GM10248 (cell line): ENCODE measurements around the gene STEEP1.

Experiments used
- CTCF ChIA-PET: fragments of 300-600 bp; sonication (Branson Sonifier 250); formaldehyde crosslinking; extraction: SDS; loops from one replicate; lab custom pipeline; 2021; ENCODE audit warnings: antibody characterized with exemption; lab: Yijun Ruan, JAX
- POLR2A ChIA-PET: fragments of 350-650 bp; sonication (Branson Sonifier 250); formaldehyde crosslinking; extraction: SDS; loops from one replicate; lab custom pipeline; 2020; ENCODE audit warnings: antibody characterized with exemption; lab: Yijun Ruan, JAX
- DNase-seq: peaks from one replicate; pipeline ENCODE4 v3.0.0; 2012; ENCODE audit errors: extremely low spot score
- CTCF ChIP-seq: IDR thresholded peaks from 2 replicates; pipeline ENCODE4 v1.5.1; 2012; ENCODE audit warnings: mild to moderate bottlenecking, low read depth; ENCODE audit errors: extremely low read depth, missing control alignments, control extremely low read depth

STEEP1 gene

GRCh38 chrX:119503484-119503861 lies 61.7 kb downstream of the STEEP1 start:
- ChIA-PET CTCF (interaction anchor here (1.7 kb wide), 1 partner anchor 13 kb away, joined by 6 read pairs; no protein-coding TSS in a partner anchor), POLR2A (interaction anchor here (0.7 kb wide), 1 partner anchor 101 kb away, joined by 6 read pairs; no protein-coding TSS in a partner anchor)
- DNase-seq: no peak
- TF ChIP-seq CTCF: no peak

GRCh38 chrX:119502727-119503483 lies 62.3 kb downstream of the STEEP1 start:
- no peak for DNase-seq
- POLR2A ChIA-PET: no interaction called here
- no peak for TF ChIP-seq CTCF
- CTCF ChIA-PET: interaction anchor here (1.7 kb wide), 1 partner anchor 13 kb away, joined by 6 read pairs; no protein-coding TSS in a partner anchor

GRCh38 chrX:119501511-119502148 lies 63.6 kb downstream of the STEEP1 start:
- POLR2A ChIA-PET: no interaction called here
- CTCF ChIA-PET: interaction anchor here (5.6 kb wide), 1 partner anchor 19 kb away, joined by 36 read pairs; no protein-coding TSS in a partner anchor
- DNase-seq: no peak
- TF ChIP-seq CTCF: no peak

GRCh38 chrX:119500061-119500800 lies 65.0 kb downstream of the STEEP1 start:
- no peak for TF ChIP-seq CTCF
- CTCF ChIA-PET: interaction anchor here (1.1 to 5.6 kb wide), 2 partner anchors 11 to 17 kb away, joined by 3 to 36 read pairs; no protein-coding TSS in a partner anchor
- POLR2A ChIA-PET: no interaction called here
- no peak for DNase-seq

GRCh38 chrX:119497185-119497584 lies 68.0 kb downstream of the STEEP1 start:
- ChIA-PET POLR2A (no interaction called here), CTCF (interaction anchor here (0.9 to 5.6 kb wide), 2 partner anchors 9 to 14 kb away, joined by 3 to 36 read pairs; no protein-coding TSS in a partner anchor)
- no peak for DNase-seq
- TF ChIP-seq CTCF: no peak
